CD4-positive, CD25-positive, alpha-beta regulatory T cell (primary cell): ENCODE data around the gene CARD18. TPM values are rescaled to one million over a fixed set of nuclear protein-coding genes. Genes with fewer than 3 reads are reported as not detected.
"Not testable (repeated sequence)": the region's sequence is repeated elsewhere in the genome, so short reads cannot be mapped to it uniquely, and the experiment has no call there.

Experiments used
- ATAC-seq, 2 donors: fragments of 150-1000 bp; cut with Tn5 transposase; one replicate each; pipeline ENCODE4 v1.10.0; 2021; ENCODE audit warnings: low read depth in 2 of 2, moderate number of reproducible peaks in 2 of 2, moderate library complexity in 1 of 2
- DNase-seq, 3 donors: peaks; one replicate each; pipeline versions ENCODE4 v3.0.0 to v3.0.0-alpha.2; 2012 to 2022; ENCODE audit warnings: mixed read lengths in 1 of 3
- H3K27ac ChIP-seq: one replicate; pipeline ENCODE4 v1.7.0; 2013; ENCODE audit warnings: mild to moderate bottlenecking, low read length; ENCODE audit not compliant: insufficient read depth, poor library complexity, severe bottlenecking
- H3K27me3 ChIP-seq: one replicate; pipeline ENCODE4 v1.7.0; 2013; ENCODE audit warnings: low read length; ENCODE audit not compliant: control insufficient read depth, insufficient read depth
- H3K36me3 ChIP-seq: one replicate; pipeline ENCODE4 v1.7.0; 2013; ENCODE audit warnings: mild to moderate bottlenecking, low read length, moderate library complexity; ENCODE audit not compliant: control insufficient read depth, insufficient read depth
- H3K4me1 ChIP-seq: 2 replicates; pipeline ENCODE4 v1.7.0; 2013; ENCODE audit warnings: mild to moderate bottlenecking, low read length; ENCODE audit not compliant: insufficient read depth, control insufficient read depth, poor library complexity, severe bottlenecking
- H3K4me3 ChIP-seq: one replicate; pipeline ENCODE4 v1.7.0; 2013; ENCODE audit warnings: low read depth, mild to moderate bottlenecking, low read length, moderate library complexity
- H3K9me3 ChIP-seq, 2 experiments: 1 replicate in 1 of 2; 2 replicates in 1 of 2; pipeline ENCODE4 v1.7.0; 2013; ENCODE audit warnings: low read length in 2 of 2, mild to moderate bottlenecking in 1 of 2, moderate library complexity in 1 of 2; ENCODE audit not compliant: control insufficient read depth in 2 of 2
- H3K27ac Mint-ChIP-seq, 3 donors: one replicate each; pipeline ENCODE4 v1.8.0; 2020 to 2022; ENCODE audit warnings: mild to moderate bottlenecking in 3 of 3, mixed read lengths in 3 of 3, moderate library complexity in 2 of 3
- H3K27me3 Mint-ChIP-seq: one replicate; pipeline ENCODE4 v1.8.0; 2022; ENCODE audit warnings: mild to moderate bottlenecking, mixed read lengths
- H3K36me3 Mint-ChIP-seq: one replicate; pipeline ENCODE4 v1.8.0; 2020; ENCODE audit warnings: mixed read lengths
- H3K4me1 Mint-ChIP-seq, 4 donors: one replicate each; pipeline ENCODE4 v1.8.0; 2020 to 2022; ENCODE audit warnings: mixed read lengths in 4 of 4, mild to moderate bottlenecking in 1 of 4
- H3K4me3 Mint-ChIP-seq, 4 donors: one replicate each; pipeline ENCODE4 v1.8.0; 2020 to 2022; ENCODE audit warnings: mild to moderate bottlenecking in 4 of 4, mixed read lengths in 4 of 4, moderate library complexity in 3 of 4
- H3K9me3 Mint-ChIP-seq, 7 donors: one replicate each; pipeline ENCODE4 v1.8.0; 2020 to 2022; ENCODE audit warnings: mixed read lengths in 7 of 7, mild to moderate bottlenecking in 3 of 7, moderate library complexity in 2 of 7
- polyA plus RNA-seq, 4 donors: library from polyadenylated mRNA; unstranded; fragments of 300-500 nt; fragmentation: Illumina TruSeq; gene quantifications; one replicate each; pipeline ENCODE4 v1.2.3, GENCODE V29; 2021
- total RNA-seq: library from RNA; stranded (reverse); gene quantifications from one replicate; pipeline ENCODE4 v1.2.3, GENCODE V29; 2022

Gene CARD18
- total and polyA plus RNA-seq, 5 donors from 2014 or later = not detected

GRCh38 chr11:105108247-105108646 lies 31.3 kb downstream of the CARD18 start:
- Mint-ChIP-seq H3K9me3 (peaks cover 0 to 6% (median 0%) of the 10 kb centered on the region in 7 donors), H3K4me3 (peak overlapping the region in 1 of 4 donors; percentile 68), H3K36me3 (no peaks in the 10 kb centered on the region), H3K27me3 (no peaks in the 10 kb centered on the region), H3K4me1 (peaks cover 10 to 34% (median 26%) of the 10 kb centered on the region in 4 donors), H3K27ac (no peak overlapping the region)
- Histone ChIP-seq H3K36me3 (no peaks in the 10 kb centered on the region), H3K4me3 (no peak overlapping the region), H3K27me3 (no peaks in the 10 kb centered on the region), H3K9me3 (no peaks in the 10 kb centered on the region), H3K4me1 (no peaks in the 10 kb centered on the region), H3K27ac (no peak overlapping the region)
- no peak for ATAC-seq
- DNase-seq = no peak

GRCh38 chr11:105107226-105107825 lies 32.2 kb downstream of the CARD18 start:
- not testable (repeated sequence) for H3K36me3 Mint-ChIP-seq, ATAC-seq, H3K9me3 Mint-ChIP-seq, H3K27me3 ChIP-seq, H3K27ac ChIP-seq, H3K4me1 ChIP-seq, H3K9me3 ChIP-seq, H3K36me3 ChIP-seq, H3K27me3 Mint-ChIP-seq
- peak in 1 of 3 donors; percentile 17 for DNase-seq
- peaks cover 10 to 34% (median 26%) of the 10 kb centered on the region in 4 donors for H3K4me1 Mint-ChIP-seq
- H3K4me3 ChIP-seq = peak overlapping the region; percentile 53
- peak overlapping the region in 3 of 4 donors; percentile 3 to 59 (median 10) for H3K4me3 Mint-ChIP-seq
- H3K27ac Mint-ChIP-seq = peak overlapping the region in 2 of 3 donors; percentile 3 to 23

GRCh38 chr11:105106140-105106539 lies 33.4 kb downstream of the CARD18 start:
- no peaks in the 10 kb centered on the region for H3K27me3 ChIP-seq
- Mint-ChIP-seq H3K27me3 (no peaks in the 10 kb centered on the region), H3K9me3 (peaks cover 0 to 6% (median 0%) of the 10 kb centered on the region in 7 donors), H3K4me3 (no peak overlapping the region), H3K4me1 (peaks cover 14 to 39% (median 30%) of the 10 kb centered on the region in 4 donors), H3K36me3 (no peaks in the 10 kb centered on the region), H3K27ac (no peak overlapping the region)
- H3K9me3 ChIP-seq = no peaks in the 10 kb centered on the region
- H3K4me1 ChIP-seq = peaks cover 4% of the 10 kb centered on the region
- ATAC-seq (no peak), DNase-seq (no peak)
- H3K27ac ChIP-seq = no peak overlapping the region
- H3K36me3 ChIP-seq = no peaks in the 10 kb centered on the region
- no peak overlapping the region for H3K4me3 ChIP-seq

GRCh38 chr11:105104292-105104691 lies 35.3 kb downstream of the CARD18 start:
- Mint-ChIP-seq H3K9me3 (peaks cover 0 to 6% (median 0%) of the 10 kb centered on the region in 7 donors), H3K4me3 (peak overlapping the region in 1 of 4 donors; percentile 24), H3K27ac (no peak overlapping the region), H3K4me1 (peaks cover 20 to 42% (median 36%) of the 10 kb centered on the region in 4 donors), H3K27me3 (no peaks in the 10 kb centered on the region), H3K36me3 (no peaks in the 10 kb centered on the region)
- ATAC-seq (no peak), DNase-seq (no peak)
- peak overlapping the region; percentile 14 for H3K27ac ChIP-seq
- no peaks in the 10 kb centered on the region for H3K36me3 ChIP-seq
- H3K4me1 ChIP-seq = peaks cover 17% of the 10 kb centered on the region
- H3K9me3 ChIP-seq = no peaks in the 10 kb centered on the region
- H3K4me3 ChIP-seq = no peak overlapping the region
- no peaks in the 10 kb centered on the region for H3K27me3 ChIP-seq

GRCh38 chr11:105103336-105103735 lies 36.2 kb downstream of the CARD18 start:
- ATAC-seq (no peak), DNase-seq (no peak)
- no peaks in the 10 kb centered on the region for H3K27me3 Mint-ChIP-seq
- Histone ChIP-seq H3K27ac (no peak overlapping the region), H3K36me3 (no peaks in the 10 kb centered on the region), H3K4me1 (peaks cover 17% of the 10 kb centered on the region), H3K27me3 (no peaks in the 10 kb centered on the region), H3K9me3 (no peaks in the 10 kb centered on the region), H3K4me3 (no peak overlapping the region)
- peak overlapping the region in 1 of 3 donors; percentile 40 for H3K27ac Mint-ChIP-seq
- H3K4me3 Mint-ChIP-seq = no peak overlapping the region
- peaks cover 27 to 47% (median 38%) of the 10 kb centered on the region in 4 donors for H3K4me1 Mint-ChIP-seq
- H3K36me3 Mint-ChIP-seq = peaks cover 5% of the 10 kb centered on the region
- H3K9me3 Mint-ChIP-seq = peaks cover 0 to 8% (median 2%) of the 10 kb centered on the region in 7 donors

- peaks cover 17% of the 10 kb centered on the region for H3K4me1 ChIP-seq
- not testable (repeated sequence) for H3K27ac ChIP-seq, H3K36me3 Mint-ChIP-seq, H3K27ac Mint-ChIP-seq, H3K27me3 ChIP-seq, ATAC-seq, H3K4me3 Mint-ChIP-seq, H3K4me3 ChIP-seq, H3K36me3 ChIP-seq, H3K9me3 Mint-ChIP-seq, H3K9me3 ChIP-seq, DNase-seq, H3K27me3 Mint-ChIP-seq
- H3K4me1 Mint-ChIP-seq = peaks cover 21 to 40% (median 31%) of the 10 kb centered on the region in 4 donors
Measured at GRCh38 chr11:105102079-105102581, 37.4 kb downstream of the CARD18 start.

- ATAC-seq (peak in 1 of 2 donors; percentile 19), DNase-seq (peak in 1 of 3 donors; percentile 69)
- Histone ChIP-seq H3K36me3 (no peaks in the 10 kb centered on the region), H3K9me3 (no peaks in the 10 kb centered on the region), H3K4me1 (peaks cover 17% of the 10 kb centered on the region), H3K4me3 (peak overlapping the region; percentile 93), H3K27me3 (no peaks in the 10 kb centered on the region), H3K27ac (peak overlapping the region; percentile 77)
- H3K27me3 Mint-ChIP-seq = no peaks in the 10 kb centered on the region
- peaks cover 23 to 46% (median 30%) of the 10 kb centered on the region in 4 donors for H3K4me1 Mint-ChIP-seq
- peak overlapping the region; percentile 89 to 100 (median 94) for H3K27ac Mint-ChIP-seq
- H3K9me3 Mint-ChIP-seq = peaks cover 0 to 4% (median 2%) of the 10 kb centered on the region in 7 donors
- peaks cover 5% of the 10 kb centered on the region for H3K36me3 Mint-ChIP-seq
- peak overlapping the region; percentile 84 to 99 (median 92) for H3K4me3 Mint-ChIP-seq
Measured at GRCh38 chr11:105100981-105101630, 38.5 kb downstream of the CARD18 start.
